ENCODE data around the gene RCSD1. TPM values are rescaled to one million over a fixed set of nuclear protein-coding genes. Genes with fewer than 3 reads are reported as not detected.

The RCSD1 gene
- total and polyA plus RNA-seq, 10 of the 15 experiments (the other 5 are each of a cell fraction or from before 2014, with no cell fraction given) = 11.4 to 78.3 (median 71.6) TPM

DNA sequence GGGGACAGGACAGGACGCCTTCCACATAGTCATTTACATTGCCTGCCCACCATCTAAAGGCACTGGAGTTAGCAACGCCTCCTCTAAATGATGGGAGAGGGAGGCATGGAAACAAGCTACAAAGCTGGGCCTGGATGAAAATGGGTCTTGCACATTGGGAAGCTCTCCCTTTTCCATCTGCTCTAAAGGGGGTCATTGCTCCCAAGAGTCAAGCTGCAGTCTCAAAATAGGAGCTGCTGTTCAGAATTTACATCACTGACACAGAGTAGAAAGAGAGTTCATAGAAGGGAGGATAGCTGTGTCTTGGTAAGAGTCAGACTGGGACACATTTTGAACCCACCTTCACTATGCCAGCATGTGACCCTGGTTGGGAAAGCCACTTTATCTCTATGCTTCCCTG, 26.6 kb downstream of the RCSD1 start (continued):
- no peak for TF ChIP-seq SUPT20H (IDR thresholded peaks at IDR 0.05; ENCODE audit: borderline replicate concordance, control insufficient read depth, low read depth, low read length)
- TF ChIP-seq, protein P1, sequence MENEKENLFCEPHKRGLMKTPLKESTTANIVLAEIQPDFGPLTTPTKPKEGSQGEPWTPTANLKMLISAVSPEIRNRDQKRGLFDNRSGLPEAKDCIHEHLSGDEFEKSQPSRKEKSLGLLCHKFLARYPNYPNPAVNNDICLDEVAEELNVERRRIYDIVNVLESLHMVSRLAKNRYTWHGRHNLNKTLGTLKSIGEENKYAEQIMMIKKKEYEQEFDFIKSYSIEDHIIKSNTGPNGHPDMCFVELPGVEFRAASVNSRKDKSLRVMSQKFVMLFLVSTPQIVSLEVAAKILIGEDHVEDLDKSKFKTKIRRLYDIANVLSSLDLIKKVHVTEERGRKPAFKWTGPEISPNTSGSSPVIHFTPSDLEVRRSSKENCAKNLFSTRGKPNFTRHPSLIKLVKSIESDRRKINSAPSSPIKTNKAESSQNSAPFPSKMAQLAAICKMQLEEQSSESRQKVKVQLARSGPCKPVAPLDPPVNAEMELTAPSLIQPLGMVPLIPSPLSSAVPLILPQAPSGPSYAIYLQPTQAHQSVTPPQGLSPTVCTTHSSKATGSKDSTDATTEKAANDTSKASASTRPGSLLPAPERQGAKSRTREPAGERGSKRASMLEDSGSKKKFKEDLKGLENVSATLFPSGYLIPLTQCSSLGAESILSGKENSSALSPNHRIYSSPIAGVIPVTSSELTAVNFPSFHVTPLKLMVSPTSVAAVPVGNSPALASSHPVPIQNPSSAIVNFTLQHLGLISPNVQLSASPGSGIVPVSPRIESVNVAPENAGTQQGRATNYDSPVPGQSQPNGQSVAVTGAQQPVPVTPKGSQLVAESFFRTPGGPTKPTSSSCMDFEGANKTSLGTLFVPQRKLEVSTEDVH (IDR thresholded peaks at IDR 0.05; ENCODE audit: low read depth, partially characterized antibody) = no peak

- SMC1A ChIA-PET (ENCODE audit: uncharacterized antibody, unreplicated experiment) = interaction anchor here (1.3 to 2.0 kb wide), 2 partner anchors 9 to 61 kb away, joined by 4 to 7 read pairs; no protein-coding TSS in a partner anchor
Measured at GRCh38 chr1:167658574-167659328, 28.7 kb downstream of the RCSD1 start.

More at GRCh38 chr1:167658574-167659328, 28.7 kb downstream of the RCSD1 start:
- H4K20me1 ChIP-seq (ENCODE audit: control insufficient read depth, insufficient read depth) = 0 out of 2 replicates have a peak, but pooled peaks cover 4% of the 10 kb centered on the region
- in situ Hi-C loops (cut with MboI) = no loop called here
- peaks cover 5 to 24% of the 10 kb centered on the region in 2 experiments; a peak in 3 of 4 replicates for H3K36me3 ChIP-seq (ENCODE audit: control insufficient read depth in 2 of 2, insufficient read depth in 2 of 2, low read length in 1 of 2)
- BruUV-seq (replicated peaks) = no TSS peak
- DNase-seq (ENCODE audit: low read depth, low spot score) (no peak), FAIRE-seq (no peak), ATAC-seq (no peak)
- H3K79me2 ChIP-seq (ENCODE audit: control insufficient read depth, insufficient read depth, low read length) = peaks cover 45% of the 10 kb centered on the region
- H3K27ac ChIP-seq (ENCODE audit: control insufficient read depth, insufficient read depth) = no peak overlapping the region
- ChIA-PET RAD21 (ENCODE audit: unreplicated experiment) (no interaction called here), POLR2A (no interaction called here), CTCF (interaction anchor here (0.7 kb wide), 1 partner anchor 393 kb away, joined by 3 read pairs; no protein-coding TSS in a partner anchor)
- peaks cover 23% of the 10 kb centered on the region for H3K4me1 ChIP-seq (ENCODE audit: control insufficient read depth, insufficient read depth, low read length)
- H2AFZ ChIP-seq (ENCODE audit: control insufficient read depth, low read depth, low read length) = no peak overlapping the region
- no peak overlapping the region for H3K4me2 ChIP-seq (ENCODE audit: control insufficient read depth, insufficient read depth)
- 75% methylated on average over 10 of the region's 10 CpGs for WGBS (ENCODE audit: insufficient coverage, insufficient replicate concordance, low lambda C conversion rate, missing lambda C conversion rate)
- H3K9me3 ChIP-seq (replicated peaks; ENCODE audit: control insufficient read depth, insufficient read depth, low read length) = no peaks in the 10 kb centered on the region
- no peak overlapping the region for H3K4me3 ChIP-seq
- TF ChIP-seq CBX3 (IDR thresholded peaks at IDR 0.05; ENCODE audit: borderline replicate concordance, low read depth) = no peak
- no peak for TF ChIP-seq ZSCAN29 (IDR thresholded peaks at IDR 0.05)
- no peak for TF ChIP-seq CEBPB (IDR thresholded peaks at IDR 0.05; ENCODE audit: borderline replicate concordance in 1 of 2, low read depth in 2 of 2, low read length in 2 of 2)
- no peak for TF ChIP-seq BMI1 (IDR thresholded peaks at IDR 0.05; ENCODE audit: borderline replicate concordance)
- TF ChIP-seq SMARCA5 (IDR thresholded peaks at IDR 0.05) = no peak
- no peak for TF ChIP-seq FOXK2 (IDR thresholded peaks at IDR 0.05)
- TF ChIP-seq, protein P2, sequence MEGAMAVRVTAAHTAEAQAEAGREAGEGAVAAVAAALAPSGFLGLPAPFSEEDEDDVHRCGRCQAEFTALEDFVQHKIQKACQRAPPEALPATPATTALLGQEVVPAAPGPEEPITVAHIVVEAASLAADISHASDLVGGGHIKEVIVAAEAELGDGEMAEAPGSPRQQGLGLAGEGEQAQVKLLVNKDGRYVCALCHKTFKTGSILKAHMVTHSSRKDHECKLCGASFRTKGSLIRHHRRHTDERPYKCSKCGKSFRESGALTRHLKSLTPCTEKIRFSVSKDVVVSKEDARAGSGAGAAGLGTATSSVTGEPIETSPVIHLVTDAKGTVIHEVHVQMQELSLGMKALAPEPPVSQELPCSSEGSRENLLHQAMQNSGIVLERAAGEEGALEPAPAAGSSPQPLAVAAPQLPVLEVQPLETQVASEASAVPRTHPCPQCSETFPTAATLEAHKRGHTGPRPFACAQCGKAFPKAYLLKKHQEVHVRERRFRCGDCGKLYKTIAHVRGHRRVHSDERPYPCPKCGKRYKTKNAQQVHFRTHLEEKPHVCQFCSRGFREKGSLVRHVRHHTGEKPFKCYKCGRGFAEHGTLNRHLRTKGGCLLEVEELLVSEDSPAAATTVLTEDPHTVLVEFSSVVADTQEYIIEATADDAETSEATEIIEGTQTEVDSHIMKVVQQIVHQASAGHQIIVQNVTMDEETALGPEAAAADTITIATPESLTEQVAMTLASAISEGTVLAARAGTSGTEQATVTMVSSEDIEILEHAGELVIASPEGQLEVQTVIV (IDR thresholded peaks at IDR 0.05; ENCODE audit: borderline replicate concordance, partially characterized antibody) = no peak
- no peak for TF ChIP-seq NKRF (conservative IDR thresholded peaks at IDR 0.05)
- no peak for TF ChIP-seq EED (IDR thresholded peaks at IDR 0.05; ENCODE audit: low read depth)
- TF ChIP-seq SIX5 (IDR thresholded peaks at IDR 0.05; ENCODE audit: low read depth, low read length, severe bottlenecking) = no peak
- no peak for TF ChIP-seq CREM (IDR thresholded peaks at IDR 0.05; ENCODE audit: low read depth)
- no peak for TF ChIP-seq CHD2 (IDR thresholded peaks at IDR 0.05; ENCODE audit: borderline replicate concordance, low read depth, low read length)
- intact Hi-C loops (cut with micrococcal nuclease; ENCODE audit: unreplicated experiment) = no loop called here
- H3K27me3 ChIP-seq (replicated peaks in 1 of 2; ENCODE audit: control insufficient read depth in 2 of 2, insufficient read depth in 2 of 2, low read length in 1 of 2) = no peaks in the 10 kb centered on the region
- no peak overlapping the region for H3K9ac ChIP-seq (ENCODE audit: control insufficient read depth, insufficient read depth, low read length)

All from GM12878 (cell line).